ENCODE data around the gene LMAN1L.

LMAN1L gene

DNA sequence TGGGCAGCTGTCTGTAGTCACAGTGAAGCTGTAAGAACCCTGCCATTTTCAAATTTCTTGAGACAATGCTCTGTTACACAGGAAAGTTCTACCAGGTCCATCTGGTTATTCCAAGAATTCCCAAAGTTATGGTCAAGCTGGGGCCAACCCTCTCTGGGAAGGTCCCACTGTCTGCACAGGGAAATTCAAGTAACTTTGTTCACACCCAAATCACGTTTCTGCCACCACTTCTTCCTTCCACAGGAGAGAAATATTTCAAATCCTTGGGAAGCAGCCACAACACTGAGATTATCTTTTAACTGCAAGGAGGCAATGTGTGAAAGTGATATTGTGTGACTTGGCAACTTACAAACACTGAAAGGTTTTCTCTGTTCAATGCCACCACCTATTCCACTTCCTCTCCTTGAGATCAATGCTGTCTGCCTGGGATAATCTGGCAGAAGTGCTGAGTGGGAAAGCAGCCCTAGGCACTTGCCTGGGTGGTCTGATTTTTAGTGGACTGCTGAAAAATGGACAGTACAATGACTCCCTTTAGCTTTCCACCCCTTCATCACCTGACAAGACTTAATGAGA lies 54.9 kb downstream of the LMAN1L start:
- Mint-ChIP-seq H3K27ac (peak overlapping the region; percentile 96), H3K4me1 (ENCODE audit: low read depth) (peaks cover 81% of the 10 kb centered on the region), H3K9me3 (no peaks in the 10 kb centered on the region), H3K27me3 (no peaks in the 10 kb centered on the region), H3K4me3 (peak overlapping the region; percentile 42), H3K36me3 (ENCODE audit: low read depth) (peaks cover 89% of the 10 kb centered on the region)
- intact Hi-C loops (cut with micrococcal nuclease), result loop anchor here (2.0 kb wide), 1 partner anchor 35 kb away; no protein-coding TSS in a partner anchor

DNA sequence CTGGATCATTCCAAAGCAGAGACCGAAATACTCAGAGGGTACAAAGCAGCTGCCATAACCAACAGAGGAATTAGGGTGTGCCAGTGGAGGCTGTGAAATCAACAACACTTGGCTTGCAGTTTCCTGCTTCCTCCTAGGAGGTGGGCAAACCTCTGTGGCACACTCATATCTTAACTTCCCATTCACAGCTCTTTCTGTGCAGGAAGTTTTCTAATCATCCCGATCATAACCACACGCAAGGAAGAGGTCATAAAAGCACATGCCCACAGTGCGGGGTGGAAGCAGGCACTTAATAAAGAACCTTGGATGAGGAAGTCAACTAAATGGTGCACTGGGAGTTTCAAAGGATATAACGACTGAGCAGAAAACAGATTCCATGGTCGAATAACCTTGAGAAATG lies 55.4 kb downstream of the LMAN1L start:
- Mint-ChIP-seq H3K4me1 (ENCODE audit: low read depth) (peaks cover 81% of the 10 kb centered on the region), H3K36me3 (ENCODE audit: low read depth) (peaks cover 89% of the 10 kb centered on the region), H3K9me3 (no peaks in the 10 kb centered on the region), H3K27ac (peak overlapping the region; percentile 96), H3K27me3 (no peaks in the 10 kb centered on the region), H3K4me3 (peak overlapping the region; percentile 42)
- intact Hi-C loops (cut with micrococcal nuclease), result no loop called here

DNA sequence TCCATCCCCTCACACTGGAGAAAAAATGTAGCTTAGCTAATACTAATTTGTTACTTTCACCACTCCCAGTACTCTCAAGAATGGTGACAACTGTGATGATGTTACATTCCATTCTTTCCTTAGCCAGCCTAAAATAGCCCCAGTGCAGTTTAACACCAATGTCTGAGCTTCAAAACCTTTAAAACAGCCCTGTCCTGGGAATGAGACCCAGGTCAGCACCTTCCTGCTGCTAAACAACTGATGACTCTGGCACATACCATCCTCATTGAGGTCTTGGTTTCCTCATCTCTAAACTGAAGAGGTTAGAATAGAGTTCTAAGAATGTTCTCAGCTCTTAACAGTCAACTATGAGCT lies 56.7 kb downstream of the LMAN1L start:
- intact Hi-C loops (cut with micrococcal nuclease), result no loop called here
- Mint-ChIP-seq H3K4me3 (peak overlapping the region; percentile 95), H3K36me3 (ENCODE audit: low read depth) (peaks cover 78% of the 10 kb centered on the region), H3K27me3 (no peaks in the 10 kb centered on the region), H3K27ac (peak overlapping the region; percentile 96), H3K4me1 (ENCODE audit: low read depth) (peaks cover 78% of the 10 kb centered on the region), H3K9me3 (no peaks in the 10 kb centered on the region)

DNA sequence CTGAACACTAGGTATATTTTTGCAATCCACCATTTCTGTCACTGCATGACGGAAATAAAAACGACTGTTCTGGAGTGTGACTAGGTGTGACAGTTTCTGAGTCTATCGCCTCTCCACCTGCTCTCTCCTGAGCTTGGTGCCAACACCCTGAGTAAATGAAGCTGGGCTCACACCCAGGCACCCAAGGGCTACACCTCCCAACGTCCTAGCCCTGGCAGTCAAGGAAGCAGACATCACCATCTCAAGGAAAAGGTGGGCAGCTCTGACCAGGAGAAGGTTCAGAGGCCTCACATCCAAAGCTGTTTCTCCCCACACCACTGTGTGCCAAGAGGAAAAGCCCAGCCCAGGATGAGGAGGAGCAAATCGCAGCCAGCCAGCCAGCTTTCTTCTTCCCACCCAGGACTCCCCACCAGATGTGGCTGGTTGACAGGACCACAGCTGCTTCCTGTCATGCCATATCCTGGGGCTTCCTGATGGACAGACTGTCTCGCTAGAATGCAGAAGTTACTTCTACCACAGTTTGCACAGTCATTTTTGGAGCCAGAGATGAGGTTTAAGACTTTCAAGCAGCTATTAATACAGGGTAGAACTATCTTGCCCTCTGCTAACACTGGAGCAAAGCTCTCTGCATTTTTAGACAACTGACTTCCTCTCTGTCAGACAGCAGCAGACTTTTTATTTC lies 57.2 kb downstream of the LMAN1L start:
- H3K27me3 Mint-ChIP-seq, result no peaks in the 10 kb centered on the region
- H3K4me1 Mint-ChIP-seq (ENCODE audit: low read depth), result peaks cover 73% of the 10 kb centered on the region
- H3K9me3 Mint-ChIP-seq, result no peaks in the 10 kb centered on the region
- peak overlapping the region; percentile 95 for H3K4me3 Mint-ChIP-seq
- H3K36me3 Mint-ChIP-seq (ENCODE audit: low read depth), result peaks cover 73% of the 10 kb centered on the region
- intact Hi-C loops (cut with micrococcal nuclease), result no loop called here
- peak overlapping the region; percentile 96 for H3K27ac Mint-ChIP-seq

DNA sequence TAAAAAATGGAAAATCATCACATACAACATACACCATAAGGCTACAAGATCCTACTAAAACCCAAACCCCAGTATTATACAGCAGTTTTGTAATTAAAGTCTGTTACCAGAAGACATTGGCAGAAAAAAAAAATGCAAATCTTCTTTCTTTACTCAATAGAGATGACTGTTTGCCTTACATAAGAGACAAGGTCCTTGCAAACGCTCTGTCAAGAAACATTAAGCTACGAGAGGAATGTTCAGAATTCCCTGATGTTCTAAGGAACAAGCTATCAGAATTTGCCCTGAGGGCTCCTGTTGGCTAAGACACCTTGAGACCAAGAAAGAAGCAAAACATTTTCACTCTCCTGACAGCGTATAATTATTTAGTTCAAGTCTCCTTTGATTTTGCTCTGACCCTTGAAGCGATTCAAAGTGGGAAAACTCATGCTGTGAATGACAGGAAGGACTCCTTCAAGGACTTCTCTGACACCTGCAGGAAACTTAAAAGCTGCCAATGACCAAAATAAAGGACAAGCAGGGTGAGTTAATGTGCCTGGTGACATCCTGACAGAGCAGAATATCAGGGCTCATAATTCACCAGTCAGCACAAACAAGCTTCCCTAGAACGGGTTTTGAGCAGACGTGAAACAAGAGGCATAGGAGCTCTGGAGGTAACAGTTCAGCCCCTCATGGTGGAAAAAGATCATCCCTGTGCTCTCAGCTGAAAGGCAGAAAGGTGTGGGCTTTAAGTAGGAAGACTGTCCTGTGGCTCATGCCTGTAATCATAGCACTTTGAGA lies 58.0 kb downstream of the LMAN1L start:
- peak overlapping the region; percentile 96 for H3K27ac Mint-ChIP-seq
- H3K36me3 Mint-ChIP-seq (ENCODE audit: low read depth), result peaks cover 66% of the 10 kb centered on the region
- H3K4me1 Mint-ChIP-seq (ENCODE audit: low read depth), result peaks cover 72% of the 10 kb centered on the region
- H3K4me3 Mint-ChIP-seq, result peak overlapping the region; percentile 95
- intact Hi-C loops (cut with micrococcal nuclease), result no loop called here
- no peaks in the 10 kb centered on the region for H3K9me3 Mint-ChIP-seq
- H3K27me3 Mint-ChIP-seq, result peaks cover 1% of the 10 kb centered on the region

DNA sequence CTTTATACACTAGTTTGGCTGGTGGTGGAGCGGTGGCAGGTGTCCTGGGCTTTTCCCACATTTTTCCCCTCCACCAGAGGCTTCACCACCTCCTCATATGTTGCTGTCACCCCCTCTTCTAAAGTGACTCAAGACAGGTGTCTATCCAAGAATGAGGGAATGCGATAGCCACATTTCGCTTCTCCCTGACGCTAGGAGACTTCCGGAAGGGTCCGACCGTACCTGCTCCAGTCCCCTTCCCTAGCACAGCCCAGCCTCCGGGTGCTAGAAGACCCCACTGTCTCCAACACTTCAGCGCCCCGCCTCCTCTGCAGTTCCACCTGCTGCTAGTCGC lies 60.0 kb downstream of the LMAN1L start:
- Mint-ChIP-seq H3K9me3 (no peaks in the 10 kb centered on the region), H3K4me1 (ENCODE audit: low read depth) (peaks cover 57% of the 10 kb centered on the region), H3K27me3 (peaks cover 1% of the 10 kb centered on the region), H3K27ac (peak overlapping the region; percentile 96), H3K4me3 (peak overlapping the region; percentile 95), H3K36me3 (ENCODE audit: low read depth) (peaks cover 45% of the 10 kb centered on the region)
- intact Hi-C loops (cut with micrococcal nuclease), result loop anchor here (2.0 kb wide), 1 partner anchor 18 kb away; the partner anchor contains the start of gene MPI

DNA sequence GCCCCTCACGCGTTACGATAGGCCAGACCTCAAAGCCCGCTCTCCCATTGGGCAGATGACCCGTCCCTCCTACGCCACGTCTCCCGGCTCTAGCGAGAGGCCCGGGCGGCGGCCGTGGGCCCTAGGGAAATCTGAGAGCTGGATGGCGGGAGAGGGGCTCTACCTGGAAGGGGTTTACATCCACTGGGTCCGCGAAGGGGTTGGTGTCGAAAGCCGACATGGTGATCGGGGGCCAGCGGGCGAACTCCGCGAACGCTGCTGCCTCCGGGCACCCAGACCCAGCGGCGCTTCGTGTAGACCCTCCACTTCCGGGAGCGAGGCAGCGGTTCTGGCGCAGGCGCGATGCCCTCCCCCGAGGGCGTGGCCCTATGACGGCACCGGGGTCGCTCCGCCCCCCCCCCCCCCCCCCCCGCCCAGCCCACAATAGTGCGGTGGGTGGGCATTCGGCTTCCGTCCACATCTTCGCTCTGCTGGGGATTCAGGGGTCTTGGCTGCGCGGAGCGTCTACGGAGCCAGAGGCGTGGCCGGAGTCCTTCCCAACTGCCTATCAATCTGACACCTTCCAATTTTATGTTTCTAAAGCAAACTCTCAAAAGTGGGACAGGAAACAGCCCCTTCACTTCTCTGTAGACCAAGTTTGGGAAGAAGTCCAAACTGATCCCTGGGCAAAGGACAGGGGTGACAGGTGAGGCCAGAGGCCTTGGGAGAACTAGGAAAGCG lies 60.6 kb downstream of the LMAN1L start, which contains the start of gene SCAMP2:
Gene SCAMP2 (minus strand): TSS at position 330 of the 720 bp plus-strand sequence. CDS start 110 bp downstream, at position 220.
- peak within 1 kb of the TSS; percentile 95 for H3K4me3 Mint-ChIP-seq
- H3K27me3 Mint-ChIP-seq, result peaks cover 1% of the 10 kb centered on the region
- H3K27ac Mint-ChIP-seq, result peak within 1 kb of the TSS; percentile 96
- H3K9me3 Mint-ChIP-seq, result no peaks in the 10 kb centered on the region
- intact Hi-C loops (cut with micrococcal nuclease), result loop anchor here (2.0 kb wide), 1 partner anchor 18 kb away; the partner anchor contains the start of gene MPI
- peaks cover 52% of the 10 kb centered on the region for H3K4me1 Mint-ChIP-seq (ENCODE audit: low read depth)
- peaks cover 45% of the 10 kb centered on the region for H3K36me3 Mint-ChIP-seq (ENCODE audit: low read depth)

DNA sequence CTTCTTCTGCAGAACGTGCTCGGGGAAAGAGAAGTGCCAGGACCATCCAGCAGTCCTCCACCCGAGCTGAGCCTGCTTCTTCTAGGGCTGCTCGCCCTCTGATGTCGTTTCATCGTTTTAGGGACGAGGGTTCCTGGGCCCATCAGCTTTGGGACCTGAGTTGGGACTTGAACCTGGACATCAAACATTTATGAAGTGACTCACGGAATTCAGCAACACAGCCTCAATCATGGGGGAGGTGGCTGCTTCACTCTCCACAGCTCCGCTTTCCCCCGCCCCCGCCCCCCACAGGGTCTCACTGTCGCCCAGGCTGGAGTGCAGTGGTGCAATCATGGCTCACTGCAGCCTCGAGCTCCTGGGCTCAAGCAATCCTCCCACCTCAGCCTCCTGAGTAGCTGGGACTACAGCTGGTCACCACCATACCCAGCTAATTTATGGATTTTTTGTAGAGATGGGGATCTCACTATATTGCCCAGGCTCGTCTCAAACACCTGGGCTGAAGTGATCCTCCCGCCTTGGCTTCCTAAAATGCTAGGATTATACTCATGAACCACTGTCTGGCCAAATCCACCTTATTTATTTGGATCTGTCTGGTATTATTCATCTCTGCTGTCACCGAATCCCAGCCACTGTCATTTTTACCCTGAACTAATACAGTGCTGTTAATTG lies 61.3 kb downstream of the LMAN1L start:
- H3K27me3 Mint-ChIP-seq, result peaks cover 1% of the 10 kb centered on the region
- peak overlapping the region; percentile 95 for H3K4me3 Mint-ChIP-seq
- H3K9me3 Mint-ChIP-seq, result no peaks in the 10 kb centered on the region
- peaks cover 40% of the 10 kb centered on the region for H3K36me3 Mint-ChIP-seq (ENCODE audit: low read depth)
- peaks cover 51% of the 10 kb centered on the region for H3K4me1 Mint-ChIP-seq (ENCODE audit: low read depth)
- intact Hi-C loops (cut with micrococcal nuclease), result loop anchor here (2.0 kb wide), 1 partner anchor 17 kb away; the partner anchor contains the start of gene MPI
- peak overlapping the region; percentile 96 for H3K27ac Mint-ChIP-seq
